Measurements from ENCODE around the gene RTN3.
A peak's percentile ranks its signal among the peaks of the same experiment; 100 is the strongest.
"Not testable (repeated sequence)": the region's sequence is repeated elsewhere in the genome, so short reads cannot be mapped to it uniquely, and the experiment has no call there.

RTN3 gene

GRCh38 chr11:63683133-63683991 lies 2.1 kb downstream of the RTN3 start:
- no peak for DNase-seq (ENCODE audit: low spot score)

- DNase-seq (ENCODE audit: low spot score), result not testable (repeated sequence)
Observed at GRCh38 chr11:63685158-63685721, 3.9 kb downstream of the RTN3 start.

- DNase-seq (ENCODE audit: low spot score), result no peak
Observed at GRCh38 chr11:63686926-63687325, 5.6 kb downstream of the RTN3 start.

DNA sequence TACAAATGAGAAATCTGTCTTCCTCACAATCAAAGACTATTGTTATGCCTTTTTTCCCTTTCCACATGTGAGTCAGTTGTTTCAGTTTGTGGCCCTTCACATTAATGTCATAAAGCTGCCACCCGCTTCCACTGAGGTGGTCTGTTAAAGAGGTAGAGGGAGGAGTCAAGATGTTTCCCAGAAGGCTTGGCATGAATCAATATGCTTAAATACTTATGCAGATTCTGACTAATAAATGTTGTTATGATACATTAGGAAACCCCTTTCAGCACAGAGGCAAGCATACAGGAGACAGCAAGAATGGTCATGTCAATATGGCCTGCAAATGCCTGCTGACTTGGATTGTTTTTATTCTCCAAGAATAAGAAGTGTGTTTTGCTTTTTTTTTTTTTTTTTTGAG lies 6.5 kb downstream of the RTN3 start:
- DNase-seq (ENCODE audit: low spot score), result no peak

- no peak for DNase-seq (ENCODE audit: low spot score)
Observed at GRCh38 chr11:63694596-63694995, 13.3 kb downstream of the RTN3 start.

- no peak for DNase-seq (ENCODE audit: low spot score)
Observed at GRCh38 chr11:63698976-63699733, 17.9 kb downstream of the RTN3 start.

- DNase-seq (ENCODE audit: low spot score), result no peak
Observed at GRCh38 chr11:63699896-63700295, 18.6 kb downstream of the RTN3 start.

DNA sequence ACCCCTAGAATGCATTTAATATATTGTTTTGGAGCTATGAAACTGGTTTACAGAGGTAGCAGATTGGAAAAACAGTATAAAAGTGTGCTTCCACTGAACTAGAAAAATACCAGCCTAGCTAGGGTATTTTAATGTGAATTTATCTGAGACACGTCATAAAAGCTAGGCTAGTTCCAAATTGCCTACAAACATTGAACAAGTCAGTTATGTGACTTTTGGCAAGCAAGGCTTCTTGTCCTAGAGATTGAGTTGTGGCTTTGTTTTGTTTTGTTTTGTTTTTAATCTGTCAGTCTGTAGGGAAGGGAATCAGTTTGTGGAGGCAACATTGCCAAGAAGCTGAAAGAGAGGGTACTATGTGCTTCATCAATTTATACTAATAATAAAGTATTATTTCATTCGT lies 24.2 kb downstream of the RTN3 start:
- DNase-seq (ENCODE audit: low spot score), result no peak

GRCh38 chr11:63708764-63709163 lies 27.5 kb downstream of the RTN3 start:
- no peak for DNase-seq (ENCODE audit: low spot score)

- DNase-seq (ENCODE audit: low spot score), result no peak
Observed at GRCh38 chr11:63709336-63709884, 28.1 kb downstream of the RTN3 start.

- DNase-seq (ENCODE audit: low spot score), result no peak
Observed at GRCh38 chr11:63710476-63711217, 29.3 kb downstream of the RTN3 start.

DNA sequence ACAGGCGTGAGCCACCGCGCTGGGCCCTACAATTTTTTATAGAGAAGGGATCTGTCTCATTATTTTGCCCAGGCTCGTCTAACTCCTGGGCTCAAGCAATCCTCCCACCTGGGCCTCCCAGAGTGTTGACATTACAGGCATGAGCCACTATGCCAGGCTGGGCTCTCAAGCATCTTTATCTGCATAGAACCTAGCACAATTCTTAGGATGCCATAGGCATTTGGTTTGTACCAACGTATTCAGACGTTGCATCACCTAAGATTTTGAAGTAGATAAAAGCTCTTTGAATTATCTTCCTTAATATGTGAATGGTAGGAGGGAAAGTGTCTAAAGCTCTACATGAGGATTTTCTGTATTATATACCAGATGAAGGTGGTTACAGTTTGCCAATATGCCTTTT lies 30.5 kb downstream of the RTN3 start:
- DNase-seq (ENCODE audit: low spot score), result no peak

GRCh38 chr11:63713766-63714165 lies 32.5 kb downstream of the RTN3 start:
- DNase-seq (ENCODE audit: low spot score), result no peak

DNA sequence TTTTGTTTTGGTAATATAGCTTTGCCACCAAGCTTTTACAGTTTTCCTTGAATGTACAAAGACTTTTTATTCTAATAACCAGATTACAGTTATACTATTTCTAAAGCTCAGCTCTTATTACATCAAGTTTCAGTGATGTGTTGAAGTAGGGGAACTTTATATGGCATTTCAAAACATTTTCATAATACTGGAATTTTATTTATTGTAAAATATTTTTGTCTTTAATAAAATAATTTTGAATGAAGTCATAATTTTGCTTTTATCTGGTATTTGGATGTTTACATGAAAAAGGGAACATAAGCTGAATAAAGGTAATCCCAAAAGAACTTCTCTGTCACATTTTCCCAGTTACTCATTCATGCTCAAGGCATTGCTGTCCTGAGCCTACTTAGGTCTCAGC lies 34.7 kb downstream of the RTN3 start:
- DNase-seq (ENCODE audit: low spot score), result no peak

DNA sequence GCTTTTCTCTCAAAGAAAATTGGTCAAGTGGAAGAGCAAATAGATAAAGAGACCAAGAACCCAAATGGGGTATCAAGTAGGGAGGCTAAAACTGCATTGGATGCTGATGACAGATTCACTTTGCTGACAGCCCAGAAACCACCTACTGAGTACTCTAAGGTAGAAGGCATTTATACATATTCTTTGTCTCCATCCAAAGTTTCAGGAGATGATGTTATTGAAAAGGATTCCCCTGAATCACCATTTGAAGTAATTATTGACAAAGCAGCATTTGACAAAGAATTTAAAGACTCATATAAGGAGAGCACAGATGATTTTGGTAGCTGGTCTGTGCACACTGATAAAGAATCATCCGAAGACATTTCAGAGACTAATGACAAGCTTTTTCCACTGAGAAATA lies 37.7 kb downstream of the RTN3 start:
- DNase-seq (ENCODE audit: low spot score), result no peak

DNA sequence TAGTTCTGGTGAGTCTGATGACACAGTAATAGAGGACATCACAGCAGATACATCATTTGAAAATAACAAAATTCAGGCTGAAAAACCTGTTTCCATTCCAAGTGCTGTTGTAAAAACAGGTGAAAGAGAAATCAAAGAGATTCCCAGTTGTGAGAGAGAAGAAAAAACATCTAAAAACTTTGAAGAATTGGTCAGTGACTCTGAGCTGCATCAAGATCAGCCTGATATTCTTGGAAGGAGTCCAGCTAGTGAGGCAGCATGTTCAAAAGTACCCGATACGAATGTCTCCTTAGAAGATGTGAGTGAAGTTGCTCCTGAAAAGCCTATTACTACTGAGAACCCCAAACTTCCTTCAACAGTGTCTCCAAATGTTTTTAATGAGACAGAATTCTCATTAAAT lies 38.7 kb downstream of the RTN3 start:
- no peak for DNase-seq (ENCODE audit: low spot score)

DNA sequence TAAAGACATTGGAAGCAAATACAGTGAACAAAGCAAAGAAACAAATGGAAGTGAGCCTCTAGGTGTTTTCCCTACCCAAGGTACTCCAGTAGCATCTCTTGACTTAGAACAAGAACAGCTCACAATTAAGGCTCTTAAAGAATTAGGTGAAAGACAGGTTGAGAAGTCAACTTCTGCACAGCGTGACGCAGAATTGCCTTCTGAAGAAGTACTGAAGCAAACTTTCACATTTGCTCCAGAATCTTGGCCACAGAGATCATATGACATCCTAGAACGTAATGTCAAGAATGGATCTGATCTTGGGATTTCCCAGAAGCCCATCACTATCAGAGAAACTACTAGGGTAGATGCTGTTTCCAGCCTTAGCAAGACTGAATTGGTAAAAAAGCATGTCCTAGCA lies 39.3 kb downstream of the RTN3 start:
- no peak for DNase-seq (ENCODE audit: low spot score)

GRCh38 chr11:63729326-63729725 lies 48.0 kb downstream of the RTN3 start:
- DNase-seq (ENCODE audit: low spot score), result no peak

GRCh38 chr11:63736864-63737263 lies 55.6 kb downstream of the RTN3 start:
- DNase-seq (ENCODE audit: low spot score), result no peak

DNA sequence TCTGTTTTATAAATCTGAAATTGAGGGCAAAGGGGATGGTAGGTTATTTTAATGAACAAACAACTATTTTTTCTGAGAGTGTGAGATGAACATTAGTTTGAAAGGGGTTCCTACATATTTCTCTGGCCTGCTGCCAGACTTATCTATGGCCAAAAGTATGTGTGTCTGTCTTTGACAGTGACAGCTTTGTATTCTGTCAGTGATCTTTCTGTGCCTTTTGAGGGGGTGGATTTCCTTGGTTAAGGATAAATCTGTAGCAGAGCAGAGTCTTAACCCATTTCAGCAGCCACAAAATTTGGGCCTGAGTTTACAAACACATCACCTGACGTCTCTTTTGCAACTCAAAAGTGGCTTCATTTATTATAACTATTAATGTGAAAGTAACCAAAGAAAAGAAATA lies 56.4 kb downstream of the RTN3 start:
- no peak for DNase-seq (ENCODE audit: low spot score)

GRCh38 chr11:63738720-63739360 lies 57.5 kb downstream of the RTN3 start:
- DNase-seq (ENCODE audit: low spot score), result peak; percentile 52

Measured in CD4-positive, alpha-beta T cell treated with Interleukin-6 at 100 ng/mL for 8 hours (primary cell).